Pulmonary artery endothelial cell (primary cell): ENCODE measurements around the gene RELL2. TPM values are rescaled to one million over a fixed set of nuclear protein-coding genes. Genes with fewer than 3 reads are reported as not detected.

Experiments
- DNase-seq: peaks from one replicate; pipeline ENCODE4 v3.0.0-alpha.2; 2011; ENCODE audit warnings: low read depth, low spot score
- total RNA-seq: library from RNA; depleted of rRNA; stranded (reverse); fragments of >200 nt; gene quantifications from 2 replicates; pipeline ENCODE4 v1.2.3, GENCODE V29; 2014

The RELL2 gene
- total RNA-seq, 1 donor from 2014 or later = 3.3 TPM

DNA sequence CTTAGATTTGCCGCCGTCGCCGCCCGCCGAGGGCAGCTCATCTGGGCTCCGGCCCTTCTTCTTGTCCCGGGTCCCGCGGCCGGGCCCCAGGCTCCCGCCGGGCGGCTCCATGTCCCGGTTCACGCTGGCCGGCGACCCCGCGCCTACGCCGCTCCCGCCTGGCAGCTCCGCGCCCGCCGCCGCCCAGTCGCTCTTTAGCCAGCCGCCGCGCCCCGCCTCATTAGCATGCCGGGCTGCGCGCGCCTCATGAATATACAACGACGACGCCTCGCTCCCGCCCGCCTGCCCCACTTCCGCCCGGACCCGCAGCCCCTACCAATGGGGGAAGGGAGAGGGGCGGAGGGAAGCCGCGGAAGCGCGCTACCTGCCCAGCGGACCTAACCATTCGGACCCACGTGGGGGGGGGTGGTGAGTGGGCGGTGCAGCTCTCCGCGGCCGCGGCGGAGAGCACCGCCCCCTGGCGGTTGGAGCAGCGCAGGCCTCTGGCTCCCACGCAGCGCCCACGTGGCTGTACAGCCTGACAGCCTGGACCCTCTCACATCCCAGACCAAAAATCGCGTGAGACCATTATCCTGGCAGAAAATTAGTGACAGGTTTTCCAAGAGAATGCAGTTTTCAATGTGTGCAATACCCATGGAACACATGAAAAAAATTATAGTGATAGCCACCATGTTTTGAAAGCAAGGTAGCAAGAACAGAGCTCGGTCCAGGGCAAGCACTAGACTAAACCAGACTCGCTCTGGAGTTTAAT, 17.8 kb upstream of the RELL2 start, which contains the start of gene DIAPH1:
Gene DIAPH1 (minus strand): TSS at position 197 of the 751 bp plus-strand sequence. CDS start 86 bp downstream, at position 111.
- DNase-seq = peak; percentile 86

DNA sequence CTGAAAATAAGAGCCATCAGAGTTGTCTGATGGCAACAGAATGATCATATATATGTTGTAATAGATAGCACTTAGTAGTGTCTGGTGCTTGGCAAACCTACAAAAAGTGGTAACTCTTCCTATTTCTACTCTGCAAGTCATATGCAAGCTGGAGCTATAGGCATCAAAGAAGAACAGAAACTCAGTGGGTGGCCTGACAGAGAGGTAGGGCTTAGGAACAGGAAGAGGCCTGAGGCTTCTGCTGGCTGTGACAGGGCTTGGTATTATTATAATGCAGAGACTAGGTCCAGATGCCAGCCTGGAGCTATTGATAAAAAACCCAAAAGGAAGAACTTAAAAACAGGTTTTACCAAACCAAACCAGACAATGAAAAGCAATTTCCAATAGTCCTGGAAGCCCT, 13.6 kb upstream of the RELL2 start:
- DNase-seq = no peak

GRCh38 chr5:141623611-141624010, 13.2 kb upstream of the RELL2 start:
- DNase-seq = no peak

- DNase-seq = no peak
Observed at GRCh38 chr5:141628175-141628788, 8.5 kb upstream of the RELL2 start.

GRCh38 chr5:141630570-141631140, 6.1 kb upstream of the RELL2 start:
- no peak for DNase-seq

DNA sequence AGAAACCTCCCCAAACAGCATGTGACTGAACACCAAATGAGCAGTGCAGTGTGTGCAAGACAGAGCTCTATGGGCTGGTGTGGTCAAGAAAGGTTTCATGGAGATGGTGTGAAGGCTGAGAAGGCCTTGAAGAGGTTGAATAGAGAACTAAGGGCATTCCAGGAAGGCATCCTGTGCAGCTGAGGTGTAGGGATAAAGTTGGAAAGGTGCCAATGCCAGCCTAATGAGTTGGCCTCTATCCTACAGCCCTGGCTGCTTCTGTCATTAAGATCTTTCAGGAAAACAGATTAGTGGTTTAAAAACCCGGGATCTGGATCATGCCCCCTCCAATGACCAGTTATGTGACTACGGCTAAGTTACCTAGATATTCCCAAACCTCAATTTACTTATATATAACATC, 4.1 kb upstream of the RELL2 start:
- no peak for DNase-seq

DNA sequence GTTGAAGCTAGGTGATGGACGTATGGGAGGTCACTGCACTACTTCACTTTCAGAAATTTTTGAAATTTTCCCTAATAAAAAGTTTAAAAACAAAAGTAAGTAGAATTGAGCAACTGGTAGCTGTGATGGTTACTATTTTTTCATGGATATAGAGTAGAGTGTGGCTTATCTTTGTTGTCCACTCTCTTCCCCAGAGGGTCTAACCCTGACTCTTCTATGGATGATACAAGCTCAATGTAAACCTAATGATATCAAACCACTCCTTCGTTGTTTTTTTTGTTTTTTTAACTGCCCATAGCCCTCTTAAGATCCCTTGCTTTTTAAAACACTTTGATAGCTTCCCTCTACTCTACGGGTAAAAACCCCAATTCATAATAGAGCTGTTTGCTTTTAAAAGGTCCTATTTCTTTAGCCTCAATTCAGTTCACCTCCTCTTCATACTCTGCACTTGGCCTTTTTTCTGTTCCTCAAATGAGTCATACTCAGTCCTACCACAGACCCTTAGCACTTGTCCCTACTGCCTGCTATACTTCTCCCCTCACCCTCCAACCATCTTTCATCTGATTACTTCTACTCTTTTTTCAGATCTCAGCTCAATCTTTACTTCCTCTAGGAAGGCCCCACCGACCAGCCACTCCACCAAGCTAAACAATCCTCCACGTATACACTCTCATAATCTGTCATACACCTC, 2.8 kb upstream of the RELL2 start:
- no peak for DNase-seq

DNA sequence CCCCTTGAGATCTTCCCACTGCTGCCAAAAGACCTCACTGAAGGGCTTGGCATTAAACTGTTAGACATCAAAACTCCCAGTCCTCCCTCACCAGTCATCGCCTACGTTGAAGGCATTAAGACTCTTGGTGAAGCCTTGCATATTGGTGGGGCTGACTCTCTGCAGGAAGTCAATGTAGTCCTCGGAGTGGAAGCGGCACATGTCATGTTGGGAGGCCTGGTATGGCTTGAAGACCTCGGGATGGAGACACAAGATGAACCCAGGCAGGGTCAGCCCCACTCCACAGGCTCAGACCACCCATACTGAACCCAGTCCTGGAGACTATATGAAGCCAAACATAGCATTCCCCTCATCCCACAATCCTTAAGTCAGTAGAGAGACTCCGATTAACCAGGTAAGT, 2.1 kb upstream of the RELL2 start:
- DNase-seq = no peak

- no peak for DNase-seq
Observed at GRCh38 chr5:141635646-141636045, 1.2 kb upstream of the RELL2 start.

DNA sequence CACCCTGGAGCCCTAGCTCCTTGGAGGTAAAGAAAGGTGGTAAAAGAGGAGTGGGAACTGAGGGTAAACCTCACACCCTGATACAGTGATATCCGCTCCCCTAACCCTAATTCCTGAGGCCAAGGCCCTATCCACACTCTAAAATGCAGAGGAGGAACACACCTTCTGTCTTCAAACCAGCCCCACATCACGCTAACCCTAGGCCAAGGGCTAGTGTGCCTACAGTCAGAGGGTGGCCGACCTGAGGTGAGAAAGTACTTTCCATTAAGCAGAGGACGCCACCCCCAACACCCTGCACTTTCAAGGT, 738 bp upstream of the RELL2 start:
- no peak for DNase-seq

- DNase-seq = no peak
Observed at GRCh38 chr5:141637123-141637766, 448 bp downstream of the RELL2 start.

DNA sequence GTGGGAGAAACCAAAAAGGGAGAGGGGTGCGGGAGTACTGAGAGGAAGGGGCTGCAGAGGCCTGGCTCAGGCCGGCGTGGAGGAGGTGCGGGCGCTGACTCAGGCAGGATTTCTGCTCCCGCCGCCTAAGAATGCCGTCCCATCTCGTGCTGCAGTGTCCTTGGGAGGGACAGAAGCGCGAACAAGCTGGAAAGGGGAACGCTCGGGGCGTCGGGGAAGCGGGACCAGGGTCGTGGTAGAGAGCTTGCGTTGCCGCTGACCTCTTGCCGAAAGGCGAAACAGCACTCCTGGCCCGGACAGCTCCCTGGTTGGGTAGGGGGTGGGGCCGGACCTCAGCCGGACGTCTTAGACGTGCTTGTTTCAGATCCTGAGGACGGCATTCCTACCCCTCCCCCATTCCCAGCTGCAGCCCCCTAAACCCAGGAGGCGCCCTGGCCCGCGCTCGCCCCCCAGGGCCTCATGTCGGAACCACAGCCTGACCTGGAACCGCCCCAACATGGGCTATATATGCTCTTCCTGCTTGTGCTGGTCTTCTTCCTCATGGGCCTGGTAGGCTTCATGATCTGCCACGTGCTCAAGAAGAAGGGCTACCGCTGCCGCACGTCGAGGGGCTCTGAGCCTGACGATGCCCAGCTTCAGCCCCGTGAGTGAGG, 1.1 kb downstream of the RELL2 start:
- no peak for DNase-seq

GRCh38 chr5:141638771-141639170, 2.0 kb downstream of the RELL2 start:
- no peak for DNase-seq

DNA sequence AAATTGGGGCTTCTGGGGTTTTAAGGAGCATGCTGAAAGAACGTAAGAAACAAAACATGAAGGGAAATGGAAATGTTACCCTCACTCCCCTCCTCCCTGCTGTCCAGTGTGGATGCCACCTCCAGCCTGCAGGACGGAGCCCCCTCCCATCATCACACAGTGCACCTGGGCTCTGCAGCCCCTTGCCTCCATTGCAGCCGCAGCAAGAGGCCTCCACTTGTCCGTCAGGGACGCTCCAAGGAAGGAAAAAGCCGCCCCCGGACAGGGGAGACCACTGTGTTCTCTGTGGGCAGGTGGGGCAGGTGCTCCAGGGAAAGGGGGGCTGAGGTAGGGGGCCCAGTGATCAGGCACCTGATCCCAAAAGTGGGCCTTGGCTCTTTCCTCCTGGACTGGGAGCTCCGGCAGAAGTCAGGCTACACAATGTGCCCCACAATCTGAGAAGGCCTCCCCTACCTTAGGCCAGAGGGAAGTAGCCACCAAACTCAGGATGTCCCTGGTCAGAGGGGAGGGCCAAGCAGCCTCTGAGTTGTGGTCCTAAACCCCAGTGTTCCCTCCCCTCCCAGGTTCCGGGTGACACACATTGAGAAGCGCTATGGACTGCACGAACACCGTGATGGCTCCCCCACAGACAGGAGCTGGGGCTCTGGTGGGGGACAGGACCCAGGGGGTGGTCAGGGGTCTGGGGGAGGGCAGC, 2.7 kb downstream of the RELL2 start:
- DNase-seq = no peak

- DNase-seq = no peak
Observed at GRCh38 chr5:141640051-141640415, 3.2 kb downstream of the RELL2 start.

GRCh38 chr5:141640698-141641097, 3.9 kb downstream of the RELL2 start:
- DNase-seq = no peak

- no peak for DNase-seq
Observed at GRCh38 chr5:141641634-141642267, 5.0 kb downstream of the RELL2 start.

GRCh38 chr5:141646026-141646425, 9.2 kb downstream of the RELL2 start:
- DNase-seq = no peak

DNA sequence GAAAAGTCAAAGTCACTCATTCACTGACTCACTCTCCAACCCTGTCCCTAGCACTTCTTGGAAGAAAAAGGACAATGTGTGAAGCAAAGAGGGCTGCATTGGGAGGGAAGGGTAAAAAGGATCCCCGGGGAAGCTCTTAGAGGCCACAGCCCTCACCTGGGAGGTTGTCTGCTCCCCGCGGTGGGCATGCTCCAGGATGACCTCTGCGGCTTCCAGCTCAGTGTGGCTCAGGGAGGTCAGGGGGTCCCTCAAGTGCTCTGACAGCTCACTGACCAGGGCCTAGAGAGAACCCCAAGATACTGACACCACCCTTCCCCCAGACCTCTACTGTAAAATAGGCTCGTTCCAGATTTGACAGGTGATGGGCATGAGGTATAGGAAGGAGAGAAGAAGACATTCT, 10.4 kb downstream of the RELL2 start:
- no peak for DNase-seq

DNA sequence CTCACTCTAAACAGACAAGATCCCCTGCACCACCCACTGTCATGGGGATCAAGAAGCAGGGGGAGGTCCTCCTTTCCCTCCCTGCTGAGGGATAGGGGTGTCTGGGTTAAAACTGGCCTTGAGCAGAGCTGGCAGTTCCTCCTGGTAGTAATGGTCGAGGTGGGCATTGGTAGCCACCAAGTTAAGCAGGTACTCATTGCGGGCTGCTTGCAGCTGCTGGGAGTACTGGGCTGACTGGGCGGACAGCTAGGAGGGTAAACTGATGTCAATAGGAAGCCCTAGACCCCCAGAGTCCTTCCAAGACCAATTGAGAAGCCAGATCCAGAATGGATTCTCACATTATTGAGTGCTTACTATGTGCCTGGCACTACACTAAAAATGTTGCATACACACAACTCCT, 11.1 kb downstream of the RELL2 start:
- no peak for DNase-seq
